WTC11 (cell line): ENCODE data around the gene PRKCZ. TPM values are rescaled to one million over a fixed set of nuclear protein-coding genes. Genes with fewer than 3 reads are reported as not detected.
A peak's percentile ranks its signal among the peaks of the same experiment; 100 is the strongest.

Experiments
- ATAC-seq: fragments of 200-7000 bp; cut with Tn5 transposase; 2 replicates; pipeline ENCODE4 v1.10.0; 2021; ENCODE audit warnings: mild to moderate bottlenecking, moderate library complexity
- CTCF ChIA-PET: fragments of 300-600 bp; sonication (Branson Sonifier 250); formaldehyde crosslinking; loops from one replicate; lab custom pipeline; 2021; ENCODE audit warnings: antibody characterized with exemption; lab: Charles Lee
- POLR2A ChIA-PET: fragments of 350-600 bp; sonication (Branson Sonifier 250); formaldehyde crosslinking; loops from one replicate; lab custom pipeline; 2021; ENCODE audit warnings: antibody characterized with exemption; lab: Charles Lee
- DNase-seq: peaks from one replicate; pipeline ENCODE4 v3.0.0; 2021; ENCODE audit warnings: low spot score
- H3K27ac Mint-ChIP-seq: 2 replicates; pipeline ENCODE4 v1.8.0; 2021; ENCODE audit warnings: mixed read lengths
- H3K27me3 Mint-ChIP-seq: 2 replicates; pipeline ENCODE4 v1.8.0; 2021; ENCODE audit warnings: low read depth, mild to moderate bottlenecking, moderate library complexity, mixed read lengths
- H3K36me3 Mint-ChIP-seq: 2 replicates; pipeline ENCODE4 v1.8.0; 2021; ENCODE audit warnings: mixed read lengths
- H3K4me1 Mint-ChIP-seq: 2 replicates; pipeline ENCODE4 v1.8.0; 2022; ENCODE audit warnings: mixed read lengths
- H3K4me3 Mint-ChIP-seq: 2 replicates; pipeline ENCODE4 v1.8.0; 2021; ENCODE audit warnings: mild to moderate bottlenecking, moderate library complexity, mixed read lengths
- H3K9me3 Mint-ChIP-seq: 2 replicates; pipeline ENCODE4 v1.8.0; 2021; ENCODE audit warnings: mixed read lengths
- ATF1 ChIP-seq: sonication (generic); formaldehyde crosslinking; IDR thresholded peaks from 2 replicates; pipeline ENCODE4 v1.8.1; 2023; ENCODE audit warnings: mild to moderate bottlenecking, moderate library complexity, missing genetic modification reagents
- E2F4 ChIP-seq: sonication (generic); formaldehyde crosslinking; IDR thresholded peaks from 2 replicates; pipeline ENCODE4 v1.8.1; 2022; ENCODE audit warnings: low read depth, mild to moderate bottlenecking, moderate library complexity, missing genetic modification reagents, borderline replicate concordance
- E2F5 ChIP-seq: sonication (generic); formaldehyde crosslinking; IDR thresholded peaks from 2 replicates; pipeline ENCODE4 v1.8.1; 2022; ENCODE audit warnings: mild to moderate bottlenecking, moderate library complexity, missing genetic modification reagents
- EMX1 ChIP-seq: fragments of 250-450 bp; sonication (Bioruptor Pico); IDR thresholded peaks from 2 replicates; pipeline ENCODE4 v1.8.0; 2021; ENCODE audit warnings: mild to moderate bottlenecking
- ESRRA ChIP-seq: sonication (generic); formaldehyde crosslinking; IDR thresholded peaks from 2 replicates; pipeline ENCODE4 v1.8.1; 2022; ENCODE audit warnings: mild to moderate bottlenecking, missing genetic modification reagents, borderline replicate concordance
- FOXK1 ChIP-seq: sonication (generic); formaldehyde crosslinking; IDR thresholded peaks from 2 replicates; pipeline ENCODE4 v1.8.0; 2022; ENCODE audit warnings: mild to moderate bottlenecking, moderate library complexity, missing genetic modification reagents
- FOXP1 ChIP-seq: sonication (generic); formaldehyde crosslinking; IDR thresholded peaks from 2 replicates; pipeline ENCODE4 v1.8.0; 2022; ENCODE audit warnings: missing genetic modification reagents, mild to moderate bottlenecking, moderate library complexity, borderline replicate concordance
- IRF2 ChIP-seq: sonication (generic); formaldehyde crosslinking; IDR thresholded peaks from 2 replicates; pipeline ENCODE4 v1.8.0; 2022; ENCODE audit warnings: low read depth, missing genetic modification reagents, borderline replicate concordance
- JAZF1 ChIP-seq: fragments of 250-450 bp; sonication (Bioruptor Pico); IDR thresholded peaks from 2 replicates; pipeline ENCODE4 v1.9.0; 2021; ENCODE audit warnings: moderate library complexity, mild to moderate bottlenecking, inconsistent platforms
- JUN ChIP-seq: sonication (generic); formaldehyde crosslinking; IDR thresholded peaks from 2 replicates; pipeline ENCODE4 v1.8.0; 2023; ENCODE audit warnings: mild to moderate bottlenecking, missing genetic modification reagents
- MLX ChIP-seq: sonication (generic); formaldehyde crosslinking; IDR thresholded peaks from 2 replicates; pipeline ENCODE4 v1.8.1; 2023; ENCODE audit warnings: mild to moderate bottlenecking, missing genetic modification reagents, moderate library complexity
- MYBL2 ChIP-seq: sonication (generic); formaldehyde crosslinking; IDR thresholded peaks from 2 replicates; pipeline ENCODE4 v1.8.1; 2023; ENCODE audit warnings: mild to moderate bottlenecking, moderate library complexity, missing genetic modification reagents
- OVOL2 ChIP-seq: fragments of 250-450 bp; sonication (Bioruptor Pico); IDR thresholded peaks from 2 replicates; pipeline ENCODE4 v1.9.0; 2021; ENCODE audit warnings: mild to moderate bottlenecking, borderline replicate concordance
- PRRX2 ChIP-seq: fragments of 250-450 bp; sonication (Bioruptor Pico); IDR thresholded peaks from 2 replicates; pipeline ENCODE4 v1.8.0; 2021; ENCODE audit warnings: mild to moderate bottlenecking
- RELA ChIP-seq: sonication (generic); formaldehyde crosslinking; IDR thresholded peaks from 2 replicates; pipeline ENCODE4 v1.8.1; 2022; ENCODE audit warnings: missing genetic modification reagents, mild to moderate bottlenecking, borderline replicate concordance
- SMAD3 ChIP-seq: sonication (generic); formaldehyde crosslinking; IDR thresholded peaks from 2 replicates; pipeline ENCODE4 v1.8.0; 2022; ENCODE audit warnings: missing genetic modification reagents, mild to moderate bottlenecking, borderline replicate concordance
- SMAD4 ChIP-seq: sonication (generic); formaldehyde crosslinking; IDR thresholded peaks from 2 replicates; pipeline ENCODE4 v1.8.0; 2022; ENCODE audit warnings: mild to moderate bottlenecking, missing genetic modification reagents
- SOX15 ChIP-seq: fragments of 250-450 bp; sonication (Bioruptor Pico); IDR thresholded peaks from 2 replicates; pipeline ENCODE4 v1.9.0; 2021; ENCODE audit warnings: mild to moderate bottlenecking
- SP1 ChIP-seq: sonication (generic); formaldehyde crosslinking; conservative IDR thresholded peaks from 2 replicates; pipeline ENCODE4 v1.8.1; 2022; ENCODE audit warnings: missing genetic modification reagents
- STAT6 ChIP-seq: sonication (generic); formaldehyde crosslinking; conservative IDR thresholded peaks from 2 replicates; pipeline ENCODE4 v1.8.1; 2023; ENCODE audit warnings: mild to moderate bottlenecking, low read depth, missing genetic modification reagents, moderate library complexity
- TEAD1 ChIP-seq: sonication (generic); formaldehyde crosslinking; IDR thresholded peaks from 2 replicates; pipeline ENCODE4 v1.8.0; 2022; ENCODE audit warnings: mild to moderate bottlenecking, missing genetic modification reagents
- TP53 ChIP-seq: sonication (generic); formaldehyde crosslinking; IDR thresholded peaks from 2 replicates; pipeline ENCODE4 v1.8.1; 2023; ENCODE audit warnings: mild to moderate bottlenecking, missing genetic modification reagents
- USF2 ChIP-seq: sonication (generic); formaldehyde crosslinking; IDR thresholded peaks from 2 replicates; pipeline ENCODE4 v1.8.1; 2023; ENCODE audit warnings: mild to moderate bottlenecking, missing genetic modification reagents, moderate library complexity
- ZBTB43 ChIP-seq: sonication (generic); formaldehyde crosslinking; IDR thresholded peaks from 2 replicates; pipeline ENCODE4 v1.8.1; 2023; ENCODE audit warnings: mild to moderate bottlenecking, missing genetic modification reagents
- ZMAT4 ChIP-seq: fragments of 250-450 bp; sonication (Bioruptor Pico); IDR thresholded peaks from 2 replicates; pipeline ENCODE4 v1.9.0; 2021; ENCODE audit warnings: mild to moderate bottlenecking
- ZNF232 ChIP-seq: sonication (generic); formaldehyde crosslinking; IDR thresholded peaks from 2 replicates; pipeline ENCODE4 v1.8.0; 2022; ENCODE audit warnings: mild to moderate bottlenecking, missing genetic modification reagents
- ZNF263 ChIP-seq: sonication (generic); formaldehyde crosslinking; IDR thresholded peaks from 2 replicates; pipeline ENCODE4 v1.8.1; 2022; ENCODE audit warnings: low read depth, mild to moderate bottlenecking, moderate library complexity, missing genetic modification reagents
- total RNA-seq: library from RNA; stranded (reverse); gene quantifications from 3 replicates; pipeline ENCODE4 v1.2.3, GENCODE V29; 2021

The PRKCZ gene
- total RNA-seq, 1 experiment from 2014 or later, result 52.5 TPM

- ChIA-PET POLR2A (interaction anchor here (0.6 to 1.8 kb wide), 8 partner anchors 10 to 101 kb away, joined by 3 to 6 read pairs (median 4); partner anchors contain the start of genes FAAP20 and SKI), CTCF (interaction anchor here (0.6 to 4.5 kb wide), 16 partner anchors 10 to 1114 kb away, joined by 3 to 46 read pairs (median 4); partner anchors contain the start of gene FAAP20)
- ATAC-seq (peak; percentile 82), DNase-seq (peak; percentile 97)
- H3K4me3 Mint-ChIP-seq, result peak overlapping the region; percentile 55
- H3K27me3 Mint-ChIP-seq, result peaks cover 15% of the 10 kb centered on the region
- H3K36me3 Mint-ChIP-seq, result no peaks in the 10 kb centered on the region
- no peaks in the 10 kb centered on the region for H3K9me3 Mint-ChIP-seq
- H3K27ac Mint-ChIP-seq, result no peak overlapping the region
- peaks cover 16% of the 10 kb centered on the region for H3K4me1 Mint-ChIP-seq
- TF ChIP-seq EMX1 (CRISPR knock-in tag) (no peak), E2F5 (CRISPR knock-in tag) (peak; percentile 87), TEAD1 (CRISPR knock-in tag) (peak; percentile 84), MYBL2 (CRISPR knock-in tag) (peak; percentile 76; the same call in 1 of the 2 replicates), JAZF1 (no peak), MLX (no peak; the same call in 1 of the 2 replicates), ZNF232 (CRISPR knock-in tag) (peak; percentile 81; the same call in 1 of the 2 replicates), TP53 (CRISPR knock-in tag) (no peak), USF2 (no peak; the same call in 1 of the 2 replicates), ATF1 (CRISPR knock-in tag) (peak; percentile 84), ZMAT4 (CRISPR knock-in tag) (no peak), FOXK1 (CRISPR knock-in tag) (0 out of 2 replicates have a peak, but pooled peaks have one; percentile 40), RELA (CRISPR knock-in tag) (peak; percentile 82; the same call in 1 of the 2 replicates), E2F4 (no peak; the same call in 1 of the 2 replicates), SMAD4 (CRISPR knock-in tag) (no peak), ESRRA (0 out of 2 replicates have a peak, but pooled peaks have one; percentile 75), SOX15 (CRISPR knock-in tag) (no peak), ZBTB43 (CRISPR knock-in tag) (peak; percentile 46; the same call in 1 of the 2 replicates), SMAD3 (CRISPR knock-in tag) (peak; percentile 22; the same call in 1 of the 2 replicates), SP1 (CRISPR knock-in tag) (peak; percentile 72), STAT6 (CRISPR knock-in tag) (no peak), ZNF263 (CRISPR knock-in tag) (no peak; the same call in 1 of the 2 replicates), OVOL2 (no peak), IRF2 (CRISPR knock-in tag) (no peak), JUN (0 out of 2 replicates have a peak, but pooled peaks have one; percentile 44), FOXP1 (CRISPR knock-in tag) (peak; percentile 92), PRRX2 (no peak)
Observed at GRCh38 chr1:2205191-2205952, 155.2 kb downstream of the PRKCZ start.
